Stromal cell of bone marrow (primary cell): Measurements from ENCODE around the gene NIPA2.

Experiments used
- DNase-seq: peaks from one replicate; pipeline ENCODE4 v3.0.0-alpha.2; 2012; ENCODE audit warnings: low read depth

Gene NIPA2

DNA sequence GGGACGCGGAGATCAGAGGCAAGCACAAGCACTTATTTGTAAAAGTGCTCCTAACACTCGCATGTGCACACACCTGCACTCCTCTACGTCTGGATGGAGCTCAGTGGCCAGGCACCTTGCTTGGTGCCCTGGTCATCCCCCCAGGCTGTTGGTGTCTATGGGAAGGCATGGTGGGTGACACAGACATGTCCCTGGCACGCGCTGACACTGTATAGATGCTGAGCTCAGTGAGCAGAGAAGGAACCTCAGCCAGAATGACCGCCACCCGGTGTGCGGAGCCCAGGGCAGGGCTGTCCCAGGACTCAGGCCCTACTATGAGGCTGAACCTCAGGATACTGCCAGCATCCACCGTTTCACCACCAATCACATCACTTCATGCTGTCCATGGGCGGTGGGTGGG lies 64.5 kb downstream of the NIPA2 start:
- no peak for DNase-seq

DNA sequence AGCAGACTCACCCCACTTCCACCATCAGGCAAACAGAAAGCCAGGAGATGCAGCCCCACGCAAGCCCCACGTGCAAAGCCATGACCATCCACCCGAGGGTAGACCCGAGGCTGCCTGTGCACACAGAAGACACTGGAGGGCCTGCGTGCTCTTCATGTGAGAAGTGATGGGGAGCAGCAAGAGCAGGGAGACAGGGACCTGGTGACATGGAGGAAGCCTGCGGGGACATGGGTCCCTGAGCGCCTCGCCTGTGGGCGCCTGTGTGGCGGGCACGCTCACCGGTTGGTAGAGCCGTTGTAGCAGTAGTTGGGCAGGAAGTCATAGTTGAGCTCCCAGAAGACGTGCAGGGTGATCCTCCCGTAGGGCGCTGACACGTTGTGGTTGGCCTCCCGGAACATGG lies 65.0 kb downstream of the NIPA2 start:
- DNase-seq = no peak

GRCh38 chr15:22903961-22904534 lies 65.6 kb downstream of the NIPA2 start:
- DNase-seq = no peak

- DNase-seq = no peak
Measured at GRCh38 chr15:22904736-22905135, 66.3 kb downstream of the NIPA2 start.

DNA sequence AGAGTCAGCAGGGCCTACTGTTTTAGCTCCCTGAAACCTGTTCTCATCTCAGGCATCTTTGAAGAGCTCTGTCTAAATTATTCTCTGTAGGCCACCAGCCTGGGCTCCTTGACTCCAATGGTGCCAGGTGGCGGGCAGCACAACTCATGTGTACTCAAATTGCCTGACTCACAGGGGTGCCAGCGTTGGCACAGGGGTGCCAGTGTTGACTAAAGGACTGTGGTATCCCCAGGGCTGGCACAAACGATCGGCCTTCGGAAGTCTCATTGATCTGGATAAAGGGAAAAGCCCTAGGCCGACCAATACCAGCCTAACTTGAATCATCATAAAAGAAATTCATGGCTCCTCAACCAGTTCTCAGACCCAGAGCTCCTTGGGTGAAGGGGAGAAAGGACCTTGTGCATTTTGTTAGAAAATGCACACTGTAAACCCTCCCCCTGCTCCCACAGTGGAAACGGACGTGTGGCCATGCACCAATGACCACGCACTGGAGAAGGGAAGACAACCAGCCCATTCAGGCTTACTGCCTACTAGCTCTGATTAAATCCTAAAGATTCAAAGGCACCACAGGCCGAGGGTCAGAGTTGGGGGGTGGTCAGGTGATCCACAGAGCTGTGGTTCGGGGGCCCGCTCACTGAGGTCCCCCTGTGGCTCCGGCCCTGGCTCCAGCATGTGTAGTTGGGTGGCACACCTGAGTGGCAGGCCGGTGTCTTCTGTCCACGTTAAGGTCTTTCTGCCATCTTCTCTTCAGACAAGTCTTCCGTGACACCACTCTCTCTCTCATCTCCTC lies 68.9 kb downstream of the NIPA2 start:
- DNase-seq = no peak

DNA sequence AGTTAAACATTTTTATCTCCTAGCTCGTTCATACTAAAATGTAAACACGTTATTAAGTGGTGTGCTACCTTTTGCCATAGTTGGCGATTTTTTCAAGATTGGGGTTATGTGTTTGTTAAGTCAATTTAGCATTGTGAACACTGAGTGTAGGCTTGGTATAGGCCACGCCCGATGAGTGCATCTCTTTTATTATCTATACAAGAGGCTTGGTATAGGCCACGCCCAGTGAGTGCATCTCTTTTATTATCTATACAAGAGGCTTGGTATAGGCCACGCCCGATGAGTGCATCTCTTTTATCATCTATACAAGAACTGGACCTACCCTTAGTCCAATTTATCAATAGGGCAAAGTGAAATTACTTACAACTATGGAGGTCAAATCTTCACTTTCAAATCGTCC lies 70.4 kb downstream of the NIPA2 start:
- DNase-seq = no peak

DNA sequence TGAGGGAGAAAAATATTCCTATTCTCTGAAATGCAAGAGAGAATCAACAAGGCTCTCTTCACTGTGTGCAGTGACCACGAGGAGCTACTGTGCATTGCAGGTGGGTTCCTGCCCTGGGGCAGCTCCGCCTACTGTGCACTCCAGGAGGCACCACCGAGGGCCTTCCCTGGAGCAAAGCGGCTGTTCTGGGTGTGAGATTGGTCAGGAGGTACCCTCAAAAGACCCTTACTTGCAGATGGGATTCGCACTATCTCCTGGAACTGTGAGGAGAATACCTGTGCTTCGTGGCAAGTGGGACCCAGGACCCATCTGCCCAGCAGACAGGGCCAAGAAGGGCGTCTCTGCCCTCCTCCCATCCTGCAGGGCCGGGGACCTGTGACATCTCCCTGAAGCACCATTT lies 72.8 kb downstream of the NIPA2 start:
- DNase-seq = no peak

- no peak for DNase-seq
Measured at GRCh38 chr15:22912256-22912655, 73.8 kb downstream of the NIPA2 start.

- DNase-seq = no peak
Measured at GRCh38 chr15:22913646-22914380, 75.3 kb downstream of the NIPA2 start.

GRCh38 chr15:22915866-22916515 lies 77.5 kb downstream of the NIPA2 start:
- DNase-seq = no peak

DNA sequence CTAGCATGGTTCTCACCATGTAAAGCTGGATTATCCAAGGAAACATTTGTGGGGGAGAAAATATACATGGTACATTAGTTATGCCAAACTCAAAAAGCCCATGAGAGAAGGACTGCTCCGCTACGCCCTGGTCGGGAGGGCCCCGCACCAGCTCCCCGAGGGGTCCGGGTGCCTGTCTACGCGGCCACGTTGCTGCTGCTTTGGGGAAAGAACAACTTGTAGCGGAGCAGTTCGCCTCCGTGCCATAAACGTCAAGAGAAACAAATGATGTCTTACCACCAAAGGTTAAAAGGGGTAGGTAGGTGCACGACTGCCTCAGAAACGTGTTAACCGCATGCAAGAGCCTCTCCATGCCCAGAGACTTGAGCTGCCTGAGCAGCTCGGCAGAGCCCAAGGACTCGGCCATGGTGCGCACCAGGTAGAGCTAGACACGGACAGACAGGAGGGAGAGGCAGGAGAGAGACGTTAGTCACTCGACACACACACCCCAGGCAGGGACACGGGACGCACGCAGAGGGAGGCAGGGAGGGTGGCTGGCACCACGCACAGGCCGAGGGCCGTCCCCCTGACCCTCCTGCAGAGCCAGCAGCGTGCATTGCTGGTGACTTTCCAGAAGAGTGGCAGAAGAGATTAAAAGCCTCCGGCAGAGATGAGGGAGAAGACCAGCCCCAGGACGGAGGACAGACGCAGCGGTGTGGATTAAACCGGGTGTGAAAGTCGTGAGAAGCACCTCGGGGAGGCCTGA lies 78.3 kb downstream of the NIPA2 start:
- no peak for DNase-seq

DNA sequence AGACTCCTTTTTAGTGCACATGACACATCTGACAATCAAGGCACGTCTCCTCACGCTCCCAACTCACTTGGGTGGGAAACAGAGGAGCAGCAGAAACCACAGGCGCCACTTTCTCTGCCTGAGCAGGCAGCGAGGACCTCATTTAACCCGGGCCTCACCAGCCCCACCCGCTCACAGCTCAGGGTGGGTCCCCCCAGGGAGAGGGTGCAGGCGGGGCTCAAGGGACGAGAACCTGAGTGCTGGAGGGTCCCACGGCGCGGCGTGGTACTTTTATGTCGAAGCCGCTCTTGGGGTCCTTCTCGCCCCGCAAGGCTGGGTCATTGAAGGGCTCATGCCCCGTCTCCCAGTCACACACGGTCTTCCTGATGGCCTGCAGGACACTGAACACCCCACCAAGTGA lies 79.1 kb downstream of the NIPA2 start:
- DNase-seq = no peak
